Measurements from ENCODE around the gene MBNL2. TPM values are rescaled to one million over a fixed set of nuclear protein-coding genes. Genes with fewer than 3 reads are reported as not detected.

The MBNL2 gene
- total RNA-seq, 1 donor = 59.8 TPM

GRCh38 chr13:97248243-97248642 lies 26.1 kb downstream of the MBNL2 start:
- no peak overlapping the region for H3K4me3 ChIP-seq (ENCODE audit: low read length)
- H3K4me1 ChIP-seq (ENCODE audit: insufficient read depth, low read length) = no peaks in the 10 kb centered on the region
- H3K9me3 ChIP-seq (ENCODE audit: low read depth, low read length) = no peaks in the 10 kb centered on the region
- H3K27me3 ChIP-seq (ENCODE audit: insufficient read depth, low read length) = no peaks in the 10 kb centered on the region

GRCh38 chr13:97249093-97249795 lies 27.1 kb downstream of the MBNL2 start:
- Histone ChIP-seq H3K9me3 (ENCODE audit: low read depth, low read length) (no peaks in the 10 kb centered on the region), H3K4me1 (ENCODE audit: insufficient read depth, low read length) (no peaks in the 10 kb centered on the region)

GRCh38 chr13:97249796-97250495 lies 27.8 kb downstream of the MBNL2 start:
- Histone ChIP-seq H3K4me3 (ENCODE audit: low read length) (no peak overlapping the region), H3K4me1 (ENCODE audit: insufficient read depth, low read length) (no peaks in the 10 kb centered on the region), H3K27me3 (ENCODE audit: insufficient read depth, low read length) (no peaks in the 10 kb centered on the region), H3K9me3 (ENCODE audit: low read depth, low read length) (no peaks in the 10 kb centered on the region)

More at GRCh38 chr13:97249093-97249795, 27.1 kb downstream of the MBNL2 start:
- Histone ChIP-seq H3K4me3 (ENCODE audit: low read length) (no peak overlapping the region), H3K27me3 (ENCODE audit: insufficient read depth, low read length) (no peaks in the 10 kb centered on the region)

GRCh38 chr13:97250560-97250959 lies 28.4 kb downstream of the MBNL2 start:
- Histone ChIP-seq H3K4me1 (ENCODE audit: insufficient read depth, low read length) (no peaks in the 10 kb centered on the region), H3K9me3 (ENCODE audit: low read depth, low read length) (no peaks in the 10 kb centered on the region), H3K4me3 (ENCODE audit: low read length) (no peak overlapping the region), H3K27me3 (ENCODE audit: insufficient read depth, low read length) (no peaks in the 10 kb centered on the region)

- Histone ChIP-seq H3K4me3 (ENCODE audit: low read length) (no peak overlapping the region), H3K27me3 (ENCODE audit: insufficient read depth, low read length) (no peaks in the 10 kb centered on the region), H3K4me1 (ENCODE audit: insufficient read depth, low read length) (peaks cover 8% of the 10 kb centered on the region), H3K9me3 (ENCODE audit: low read depth, low read length) (no peaks in the 10 kb centered on the region)
These were observed 30.6 kb downstream of the MBNL2 start for GRCh38 chr13:97252735-97253134.

- Histone ChIP-seq H3K9me3 (ENCODE audit: low read depth, low read length) (no peaks in the 10 kb centered on the region), H3K4me1 (ENCODE audit: insufficient read depth, low read length) (peaks cover 13% of the 10 kb centered on the region), H3K27me3 (ENCODE audit: insufficient read depth, low read length) (no peaks in the 10 kb centered on the region), H3K4me3 (ENCODE audit: low read length) (no peak overlapping the region)
These were observed 31.6 kb downstream of the MBNL2 start for GRCh38 chr13:97253581-97254293.

GRCh38 chr13:97254816-97255215 lies 32.7 kb downstream of the MBNL2 start:
- Histone ChIP-seq H3K4me1 (ENCODE audit: insufficient read depth, low read length) (peaks cover 17% of the 10 kb centered on the region), H3K9me3 (ENCODE audit: low read depth, low read length) (no peaks in the 10 kb centered on the region), H3K4me3 (ENCODE audit: low read length) (no peak overlapping the region), H3K27me3 (ENCODE audit: insufficient read depth, low read length) (no peaks in the 10 kb centered on the region)

- Histone ChIP-seq H3K27me3 (ENCODE audit: insufficient read depth, low read length) (no peaks in the 10 kb centered on the region), H3K4me3 (ENCODE audit: low read length) (no peak overlapping the region), H3K4me1 (ENCODE audit: insufficient read depth, low read length) (peaks cover 23% of the 10 kb centered on the region), H3K9me3 (ENCODE audit: low read depth, low read length) (no peaks in the 10 kb centered on the region)
These were observed 33.4 kb downstream of the MBNL2 start for GRCh38 chr13:97255515-97256021.

GRCh38 chr13:97256343-97256783 lies 34.2 kb downstream of the MBNL2 start:
- H3K27me3 ChIP-seq (ENCODE audit: insufficient read depth, low read length) = no peaks in the 10 kb centered on the region
- H3K4me1 ChIP-seq (ENCODE audit: insufficient read depth, low read length) = peaks cover 31% of the 10 kb centered on the region
- H3K4me3 ChIP-seq (ENCODE audit: low read length) = no peak overlapping the region
- no peaks in the 10 kb centered on the region for H3K9me3 ChIP-seq (ENCODE audit: low read depth, low read length)

- H3K9me3 ChIP-seq (ENCODE audit: low read depth, low read length) = no peaks in the 10 kb centered on the region
- peaks cover 39% of the 10 kb centered on the region for H3K4me1 ChIP-seq (ENCODE audit: insufficient read depth, low read length)
- no peak overlapping the region for H3K4me3 ChIP-seq (ENCODE audit: low read length)
- no peaks in the 10 kb centered on the region for H3K27me3 ChIP-seq (ENCODE audit: insufficient read depth, low read length)
These were observed 35.2 kb downstream of the MBNL2 start for GRCh38 chr13:97257228-97257755.

GRCh38 chr13:97257800-97258799 lies 36.0 kb downstream of the MBNL2 start:
- Histone ChIP-seq H3K4me3 (ENCODE audit: low read length) (no peak overlapping the region), H3K4me1 (ENCODE audit: insufficient read depth, low read length) (peaks cover 39% of the 10 kb centered on the region), H3K9me3 (ENCODE audit: low read depth, low read length) (no peaks in the 10 kb centered on the region), H3K27me3 (ENCODE audit: insufficient read depth, low read length) (no peaks in the 10 kb centered on the region)

- H3K4me1 ChIP-seq (ENCODE audit: insufficient read depth, low read length) = peaks cover 39% of the 10 kb centered on the region
These were observed 36.7 kb downstream of the MBNL2 start for GRCh38 chr13:97258801-97259200.

GRCh38 chr13:97259410-97259797 lies 37.3 kb downstream of the MBNL2 start:
- Histone ChIP-seq H3K9me3 (ENCODE audit: low read depth, low read length) (no peaks in the 10 kb centered on the region), H3K4me1 (ENCODE audit: insufficient read depth, low read length) (peaks cover 39% of the 10 kb centered on the region), H3K27me3 (ENCODE audit: insufficient read depth, low read length) (no peaks in the 10 kb centered on the region), H3K4me3 (ENCODE audit: low read length) (no peak overlapping the region)

More at GRCh38 chr13:97258801-97259200, 36.7 kb downstream of the MBNL2 start:
- Histone ChIP-seq H3K27me3 (ENCODE audit: insufficient read depth, low read length) (no peaks in the 10 kb centered on the region), H3K4me3 (ENCODE audit: low read length) (no peak overlapping the region), H3K9me3 (ENCODE audit: low read depth, low read length) (no peaks in the 10 kb centered on the region)

Measured in mononuclear cell (primary cell).